NCI-H1105 treated with DMSO at 0.1 percent for 48 hours (cell line): ENCODE data around the gene PRLHR.

ENCODE experiments used
- DNase-seq: peaks from one replicate; lab custom pipeline; 2025; lab: John Stamatoyannopoulos, UW

PRLHR gene

GRCh38 chr10:118587881-118588651 lies 7.4 kb downstream of the PRLHR start:
- no peak for DNase-seq

GRCh38 chr10:118586911-118587310 lies 8.5 kb downstream of the PRLHR start:
- no peak for DNase-seq

- DNase-seq = no peak
These were observed 9.7 kb downstream of the PRLHR start for GRCh38 chr10:118585794-118586193.

- DNase-seq = no peak
These were observed 10.2 kb downstream of the PRLHR start for GRCh38 chr10:118585234-118585633.

- no peak for DNase-seq
These were observed 11.1 kb downstream of the PRLHR start for GRCh38 chr10:118584181-118584954.

GRCh38 chr10:118583611-118584010 lies 11.8 kb downstream of the PRLHR start:
- no peak for DNase-seq

- no peak for DNase-seq
These were observed 12.9 kb downstream of the PRLHR start for GRCh38 chr10:118582511-118582910.

GRCh38 chr10:118581340-118581739 lies 14.1 kb downstream of the PRLHR start:
- no peak for DNase-seq

- DNase-seq = no peak
These were observed 14.7 kb downstream of the PRLHR start for GRCh38 chr10:118580702-118581101.

- no peak for DNase-seq
These were observed 21.9 kb downstream of the PRLHR start for GRCh38 chr10:118573512-118573911.

- DNase-seq = no peak
These were observed 23.0 kb downstream of the PRLHR start for GRCh38 chr10:118572256-118573041.

GRCh38 chr10:118571123-118571522 lies 24.3 kb downstream of the PRLHR start:
- no peak for DNase-seq

GRCh38 chr10:118570591-118570990 lies 24.9 kb downstream of the PRLHR start:
- no peak for DNase-seq

GRCh38 chr10:118569882-118570252 lies 25.6 kb downstream of the PRLHR start:
- DNase-seq = no peak

GRCh38 chr10:118569241-118569881 lies 26.1 kb downstream of the PRLHR start:
- no peak for DNase-seq

- DNase-seq = peak; percentile 25
These were observed 27.1 kb downstream of the PRLHR start for GRCh38 chr10:118568327-118568848.

GRCh38 chr10:118567701-118568248 lies 27.7 kb downstream of the PRLHR start:
- DNase-seq = no peak

GRCh38 chr10:118566911-118567310 lies 28.5 kb downstream of the PRLHR start:
- no peak for DNase-seq

GRCh38 chr10:118565301-118566075 lies 30.0 kb downstream of the PRLHR start:
- DNase-seq = no peak

GRCh38 chr10:118564652-118565051 lies 30.8 kb downstream of the PRLHR start:
- DNase-seq = no peak

- no peak for DNase-seq
These were observed 31.3 kb downstream of the PRLHR start for GRCh38 chr10:118564114-118564513.
